IPS-18a (cell line): Measurements from ENCODE around the gene GGA3.
A peak's percentile ranks its signal among the peaks of the same experiment; 100 is the strongest.

Source experiments
- H3K27ac ChIP-seq: one replicate; pipeline ENCODE4 v1.5.1; 2013; ENCODE audit warnings: low read length
- H3K27me3 ChIP-seq: one replicate; pipeline ENCODE4 v1.6.1; 2013; ENCODE audit warnings: mild to moderate bottlenecking, low read length; ENCODE audit not compliant: control insufficient read depth, insufficient read depth
- H3K36me3 ChIP-seq: one replicate; pipeline ENCODE4 v1.6.1; 2013; ENCODE audit warnings: low read depth, low read length; ENCODE audit not compliant: control insufficient read depth
- H3K4me1 ChIP-seq: one replicate; pipeline ENCODE4 v1.6.1; 2013; ENCODE audit warnings: low read depth, low read length; ENCODE audit not compliant: control insufficient read depth
- H3K4me3 ChIP-seq: one replicate; pipeline ENCODE4 v1.5.1; 2013; ENCODE audit warnings: low read length
- H3K9ac ChIP-seq: one replicate; pipeline ENCODE4 v1.6.1; 2013; ENCODE audit warnings: mild to moderate bottlenecking, low read length, moderate library complexity
- H3K9me3 ChIP-seq: one replicate; pipeline ENCODE4 v1.6.1; 2013; ENCODE audit warnings: low read depth, low read length; ENCODE audit not compliant: control insufficient read depth

The GGA3 gene

DNA sequence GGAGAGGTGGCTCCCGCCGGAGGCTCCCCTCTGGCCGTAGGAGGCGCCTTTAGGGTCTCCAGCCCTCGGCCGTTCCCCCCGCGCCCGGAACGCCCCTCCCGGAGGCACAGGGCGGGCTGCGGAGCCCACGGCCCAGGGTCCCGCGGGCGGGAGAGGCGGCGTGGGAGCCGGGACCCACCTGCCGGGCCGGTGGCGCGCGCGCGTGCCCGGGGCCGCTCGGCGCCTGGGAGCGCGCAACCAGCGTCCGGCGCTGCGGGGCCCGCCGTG, 9.5 kb upstream of the GGA3 start, which contains the start of gene MIF4GD:
MIF4GD (minus strand) TSS at position 266 of the 267 bp plus-strand sequence. CDS start 1,036 bp downstream, outside the sequence.
- no peaks in the 10 kb centered on the region for H3K9me3 ChIP-seq
- H3K9ac ChIP-seq, result peak within 1 kb of the TSS; percentile 69
- H3K27ac ChIP-seq, result no peak within 1 kb of the TSS
- peak within 1 kb of the TSS; percentile 79 for H3K4me3 ChIP-seq
- H3K27me3 ChIP-seq, result peaks cover 11% of the 10 kb centered on the region
- peaks cover 7% of the 10 kb centered on the region for H3K4me1 ChIP-seq
- H3K36me3 ChIP-seq, result peaks cover 18% of the 10 kb centered on the region

DNA sequence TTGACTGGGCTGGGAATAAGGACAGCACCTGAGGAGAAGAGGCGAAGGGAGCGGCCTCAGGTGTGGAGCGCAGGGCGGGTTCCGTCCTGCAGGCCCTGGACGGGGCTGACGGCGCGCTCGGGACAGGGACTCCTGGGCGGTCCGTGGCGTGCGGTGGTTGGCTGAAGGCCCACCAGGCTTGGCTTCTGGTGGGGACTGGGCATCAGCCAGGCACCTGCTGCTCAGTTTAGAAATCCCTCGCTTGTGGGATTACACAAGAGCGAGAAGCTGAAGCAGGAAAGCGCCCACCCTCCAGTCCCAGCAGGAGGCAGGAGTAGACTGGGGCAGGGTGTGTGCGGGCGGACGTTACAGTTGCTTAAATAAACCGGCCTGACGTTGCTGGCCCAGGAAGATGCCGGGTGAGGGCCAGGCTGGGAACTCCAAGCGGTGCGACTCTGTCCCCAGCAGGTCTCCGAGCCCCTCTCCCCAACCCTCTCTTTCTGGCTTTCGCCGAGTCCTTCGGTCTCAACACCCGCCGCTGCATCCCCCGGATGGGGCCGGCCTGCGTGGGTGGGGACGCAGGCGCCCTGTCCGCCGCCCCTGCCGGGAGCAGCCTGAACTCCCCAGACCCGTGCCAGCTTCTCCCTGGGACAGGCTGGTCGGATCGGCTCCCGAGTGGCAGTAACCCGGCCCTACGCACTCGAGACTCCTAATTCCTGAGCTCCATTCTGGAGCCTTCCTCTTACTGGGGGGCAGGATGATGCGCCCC, 9.0 kb upstream of the GGA3 start:
- Histone ChIP-seq H3K4me1 (peaks cover 7% of the 10 kb centered on the region), H3K36me3 (peaks cover 22% of the 10 kb centered on the region), H3K27ac (no peak overlapping the region), H3K27me3 (peaks cover 11% of the 10 kb centered on the region), H3K9me3 (no peaks in the 10 kb centered on the region), H3K4me3 (peak overlapping the region; percentile 79), H3K9ac (peak overlapping the region; percentile 69)

DNA sequence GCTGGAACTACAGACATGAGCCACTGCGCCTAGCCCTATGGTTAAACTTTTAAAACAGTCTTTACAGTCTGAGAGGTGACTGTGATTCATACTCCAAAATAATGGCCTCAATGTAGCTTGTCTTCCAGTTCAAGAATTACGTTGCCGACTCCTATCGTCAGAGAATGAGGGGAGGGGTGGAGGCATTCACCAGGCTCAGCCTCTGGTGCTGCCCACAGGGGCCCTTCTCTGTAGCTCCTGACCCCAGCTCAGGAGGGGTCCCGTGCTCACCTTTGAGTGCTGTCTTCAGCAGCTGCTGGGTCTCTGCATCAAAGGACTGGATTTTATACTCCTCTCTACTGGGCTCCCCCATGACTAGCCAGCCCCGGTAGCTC, 8.4 kb upstream of the GGA3 start:
- Histone ChIP-seq H3K27ac (no peak overlapping the region), H3K4me3 (peak overlapping the region; percentile 79), H3K36me3 (peaks cover 25% of the 10 kb centered on the region), H3K27me3 (peaks cover 11% of the 10 kb centered on the region), H3K9ac (peak overlapping the region; percentile 69), H3K9me3 (no peaks in the 10 kb centered on the region), H3K4me1 (peaks cover 7% of the 10 kb centered on the region)

DNA sequence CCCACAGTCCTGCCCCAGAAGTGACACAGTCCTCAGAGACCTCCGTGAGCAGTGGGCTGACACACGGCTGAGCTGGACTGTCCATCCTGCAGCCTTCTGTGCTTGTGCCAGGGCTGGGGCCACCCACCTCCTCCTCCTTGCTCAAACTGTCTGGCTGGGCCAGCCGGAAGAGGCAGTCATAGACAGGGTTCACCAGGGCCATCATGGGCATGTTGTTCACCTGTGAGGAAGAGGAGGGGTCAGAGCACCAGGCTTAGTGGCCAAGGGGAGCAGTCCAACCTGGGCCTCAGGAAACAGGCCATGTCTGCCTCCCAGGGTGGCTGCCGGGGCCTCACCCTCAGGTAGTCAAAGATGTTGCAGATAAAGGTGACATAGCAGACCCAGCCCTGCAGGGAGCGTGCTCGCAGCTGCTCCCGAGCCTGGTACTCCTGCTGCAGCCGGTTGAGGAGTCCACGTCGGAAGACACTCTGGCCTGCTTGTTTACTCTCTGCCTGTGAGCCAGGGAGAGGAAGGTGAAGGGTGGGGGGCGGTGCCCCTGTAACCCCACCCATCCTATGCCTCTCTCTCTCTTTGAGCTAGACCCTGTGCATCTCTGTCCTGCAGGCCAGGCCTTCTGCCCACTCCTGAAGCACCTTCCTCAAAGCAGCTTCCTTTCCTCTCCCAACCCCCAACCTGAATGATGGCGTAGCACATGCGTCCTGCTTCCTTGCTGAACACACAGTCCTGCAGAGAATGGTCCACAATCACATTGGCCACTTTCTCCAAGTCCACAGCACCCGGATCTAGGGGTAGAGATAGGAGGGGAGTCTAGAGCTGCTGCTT, 6.2 kb upstream of the GGA3 start:
- Histone ChIP-seq H3K9ac (no peak overlapping the region), H3K27ac (no peak overlapping the region), H3K36me3 (peaks cover 35% of the 10 kb centered on the region), H3K9me3 (no peaks in the 10 kb centered on the region), H3K4me1 (peaks cover 7% of the 10 kb centered on the region), H3K27me3 (peaks cover 11% of the 10 kb centered on the region), H3K4me3 (no peak overlapping the region)

DNA sequence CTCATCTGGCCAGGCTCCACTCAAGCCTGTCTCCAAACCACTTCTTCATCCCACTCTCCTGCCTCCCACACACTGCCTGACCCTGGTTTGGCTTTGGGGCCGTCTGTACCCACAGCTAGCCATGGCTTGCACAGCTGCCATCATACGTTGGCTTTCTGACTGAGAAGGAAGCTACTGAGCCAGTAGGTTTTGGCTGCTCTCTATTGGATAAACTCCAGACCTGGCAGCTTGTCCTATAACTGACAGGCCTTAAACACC, 5.7 kb upstream of the GGA3 start:
- Histone ChIP-seq H3K36me3 (peaks cover 33% of the 10 kb centered on the region), H3K27ac (no peak overlapping the region)

DNA sequence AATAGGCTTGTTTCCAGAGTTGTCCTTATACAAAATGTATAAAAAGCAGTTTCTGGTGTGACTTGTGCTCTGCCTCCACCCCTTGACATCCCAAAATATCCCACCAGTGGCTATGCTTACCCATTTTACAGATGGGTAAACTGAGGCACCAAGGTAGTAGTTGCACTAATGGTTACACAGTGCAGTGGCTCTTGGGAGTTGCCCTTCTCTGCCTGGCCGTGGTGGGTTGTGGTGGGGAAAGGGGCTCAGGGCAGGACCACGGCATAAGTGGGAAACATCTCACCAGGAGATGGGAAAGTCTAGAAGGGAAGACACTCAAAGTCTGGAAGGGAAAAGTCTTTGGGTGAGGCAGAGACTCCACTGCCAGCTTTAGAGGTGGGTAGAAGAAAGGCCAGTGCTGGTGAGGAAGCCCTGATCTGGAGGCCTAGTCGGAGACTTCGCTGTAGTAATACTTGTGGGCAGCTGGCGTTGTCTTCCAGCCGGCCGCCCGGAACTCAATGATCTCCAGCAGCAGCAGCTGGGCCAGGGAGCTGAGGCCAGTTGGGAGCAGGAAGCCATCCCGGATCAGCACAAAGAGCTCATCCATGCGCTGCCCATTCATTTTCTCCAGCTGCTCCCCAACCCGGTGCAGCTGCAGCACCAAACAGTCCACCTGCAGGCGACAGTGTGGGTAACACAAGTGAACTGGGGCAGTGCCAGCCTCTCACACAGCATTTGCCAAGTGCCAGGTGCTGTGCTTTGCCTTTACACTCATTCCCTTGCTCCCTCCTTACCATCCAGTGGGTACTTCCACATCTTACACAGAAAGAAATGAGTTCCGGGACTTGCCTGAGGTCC, 5.1 kb upstream of the GGA3 start:
- H3K4me3 ChIP-seq, result no peak overlapping the region
- no peak overlapping the region for H3K27ac ChIP-seq
- H3K4me1 ChIP-seq, result peaks cover 7% of the 10 kb centered on the region
- no peak overlapping the region for H3K9ac ChIP-seq
- no peaks in the 10 kb centered on the region for H3K9me3 ChIP-seq
- peaks cover 33% of the 10 kb centered on the region for H3K36me3 ChIP-seq
- peaks cover 4% of the 10 kb centered on the region for H3K27me3 ChIP-seq

More for the DNA sequence above, 5.7 kb upstream of the GGA3 start:
- H3K9ac ChIP-seq, result no peak overlapping the region
- peaks cover 9% of the 10 kb centered on the region for H3K27me3 ChIP-seq
- no peaks in the 10 kb centered on the region for H3K9me3 ChIP-seq
- peaks cover 7% of the 10 kb centered on the region for H3K4me1 ChIP-seq
- H3K4me3 ChIP-seq, result no peak overlapping the region

DNA sequence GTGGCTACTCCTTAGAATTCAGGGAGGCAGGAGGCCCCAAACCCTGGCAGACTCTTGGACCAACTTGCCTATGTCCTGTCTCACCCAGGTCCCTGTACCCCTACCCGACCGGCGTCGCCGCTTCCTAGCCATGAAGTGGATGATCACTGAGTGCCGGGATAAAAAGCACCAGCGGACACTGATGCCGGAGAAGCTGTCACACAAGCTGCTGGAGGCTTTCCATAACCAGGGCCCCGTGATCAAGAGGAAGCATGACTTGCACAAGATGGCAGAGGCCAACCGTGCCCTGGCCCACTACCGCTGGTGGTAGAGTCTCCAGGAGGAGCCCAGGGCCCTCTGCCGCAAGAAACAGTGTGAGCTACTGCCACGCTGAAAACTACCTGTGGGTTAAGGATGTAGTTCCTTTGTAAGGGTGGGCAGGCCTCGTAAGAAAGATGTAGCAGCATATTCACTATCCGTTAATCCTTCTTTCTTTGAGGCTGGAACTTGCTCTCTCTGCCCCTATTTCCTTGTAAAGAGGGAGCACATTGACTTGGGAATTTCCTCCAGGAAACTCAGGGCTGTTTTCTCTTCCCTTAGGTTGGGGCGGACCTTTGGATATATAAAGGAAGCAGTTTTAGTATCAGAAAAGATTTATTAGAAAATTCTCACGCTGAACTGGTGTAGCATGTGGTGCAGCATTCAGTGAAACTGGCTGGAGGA, 4.4 kb upstream of the GGA3 start:
- H3K27ac ChIP-seq, result no peak overlapping the region
- no peaks in the 10 kb centered on the region for H3K9me3 ChIP-seq
- no peak overlapping the region for H3K9ac ChIP-seq
- H3K27me3 ChIP-seq, result peaks cover 4% of the 10 kb centered on the region
- H3K4me1 ChIP-seq, result peaks cover 7% of the 10 kb centered on the region
- peaks cover 33% of the 10 kb centered on the region for H3K36me3 ChIP-seq
- no peak overlapping the region for H3K4me3 ChIP-seq

DNA sequence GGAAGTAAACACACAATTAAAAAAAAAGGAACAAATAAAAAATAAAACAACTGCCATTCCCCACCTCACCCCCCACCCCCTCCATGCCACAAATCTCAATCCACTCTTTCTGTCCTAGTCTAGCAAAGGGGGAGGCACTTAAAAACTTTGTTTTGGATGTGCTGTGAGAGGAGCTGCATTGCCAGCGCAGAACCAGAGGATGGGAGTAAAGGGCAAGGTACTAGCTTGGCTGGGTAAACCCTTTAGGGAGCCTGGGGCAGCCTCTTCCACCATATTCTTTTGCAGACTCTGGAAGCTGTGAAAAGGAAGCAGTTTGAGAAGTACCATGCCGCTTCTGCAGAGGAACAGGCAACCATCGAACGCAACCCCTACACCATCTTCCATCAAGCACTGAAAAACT, 1.6 kb upstream of the GGA3 start:
- Histone ChIP-seq H3K27me3 (no peaks in the 10 kb centered on the region), H3K36me3 (peaks cover 33% of the 10 kb centered on the region), H3K4me3 (peak overlapping the region; percentile 88), H3K27ac (no peak overlapping the region), H3K4me1 (peaks cover 3% of the 10 kb centered on the region), H3K9ac (no peak overlapping the region), H3K9me3 (no peaks in the 10 kb centered on the region)

DNA sequence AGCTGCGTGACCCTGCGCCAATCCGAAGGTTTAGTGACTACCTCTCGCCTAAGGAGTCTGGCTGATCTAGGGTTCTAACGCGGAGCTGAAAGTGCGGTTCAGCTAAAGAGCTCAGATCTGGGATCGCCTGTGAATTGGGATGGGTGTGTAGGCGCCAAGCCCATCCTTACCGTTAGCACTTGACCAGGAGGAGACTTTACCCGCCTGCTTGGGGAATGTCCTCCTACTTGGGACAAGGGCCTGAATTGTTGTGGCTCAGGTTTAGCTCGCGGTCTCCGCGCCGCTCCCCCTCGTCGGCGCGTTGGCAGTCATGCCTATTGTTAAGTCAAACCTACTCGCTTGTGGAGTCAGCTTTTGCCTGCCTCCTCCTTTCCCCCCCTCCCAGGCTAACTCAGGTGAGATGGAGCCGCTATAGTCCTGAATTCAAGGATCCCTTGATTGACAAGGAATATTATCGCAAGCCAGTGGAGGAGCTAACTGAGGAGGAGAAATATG, 753 bp upstream of the GGA3 start:
- no peaks in the 10 kb centered on the region for H3K4me1 ChIP-seq
- H3K36me3 ChIP-seq, result peaks cover 33% of the 10 kb centered on the region
- no peaks in the 10 kb centered on the region for H3K9me3 ChIP-seq
- H3K27ac ChIP-seq, result peak overlapping the region; percentile 96
- peak overlapping the region; percentile 88 for H3K4me3 ChIP-seq
- peak overlapping the region; percentile 95 for H3K9ac ChIP-seq
- H3K27me3 ChIP-seq, result no peaks in the 10 kb centered on the region

DNA sequence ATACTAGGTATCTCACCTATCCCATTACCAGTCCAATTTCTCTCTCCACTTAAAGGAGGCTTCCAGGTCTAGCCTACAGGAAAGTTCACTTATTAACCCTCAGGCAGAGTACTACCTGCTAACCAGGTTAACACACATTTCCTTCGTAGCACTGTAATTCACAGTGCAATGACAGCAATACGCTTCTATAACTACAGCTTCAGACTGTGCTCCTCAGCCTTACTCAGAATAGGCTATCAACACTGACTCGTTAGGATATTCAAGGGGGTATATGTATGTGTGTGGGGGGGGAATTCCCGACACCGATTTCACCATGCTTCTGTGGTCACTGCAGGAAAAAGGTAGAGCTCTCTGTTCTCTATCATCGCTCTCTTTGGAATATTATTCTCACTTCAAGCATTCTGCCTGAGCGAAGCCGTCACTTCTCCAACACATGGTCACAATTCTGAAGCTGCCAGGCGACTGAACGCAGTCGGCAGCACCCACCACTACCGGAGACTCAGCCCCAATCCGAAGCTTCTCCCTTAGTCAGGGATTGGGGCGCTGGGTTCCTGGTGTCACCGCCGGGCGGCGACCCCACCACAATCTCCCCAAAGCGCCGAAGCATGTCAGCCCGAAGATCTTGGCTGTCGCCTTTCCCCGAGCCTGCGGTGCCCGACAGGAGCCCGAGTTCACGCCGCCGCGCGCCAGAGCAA, 618 bp downstream of the GGA3 start:
- no peaks in the 10 kb centered on the region for H3K9me3 ChIP-seq
- peak overlapping the region; percentile 88 for H3K4me3 ChIP-seq
- peaks cover 24% of the 10 kb centered on the region for H3K36me3 ChIP-seq
- no peaks in the 10 kb centered on the region for H3K27me3 ChIP-seq
- H3K4me1 ChIP-seq, result no peaks in the 10 kb centered on the region
- no peak overlapping the region for H3K27ac ChIP-seq
- H3K9ac ChIP-seq, result peak overlapping the region; percentile 95
